ENCODE measurements around the gene FKBP1A. TPM values are rescaled to one million over a fixed set of nuclear protein-coding genes. Genes with fewer than 3 reads are reported as not detected.

Gene FKBP1A
- total and polyA plus RNA-seq, 9 of the 15 experiments (the other 6 are each of a cell fraction or from before 2014, with no cell fraction given), result 48.8 to 502 (median 89.6) TPM

DNA sequence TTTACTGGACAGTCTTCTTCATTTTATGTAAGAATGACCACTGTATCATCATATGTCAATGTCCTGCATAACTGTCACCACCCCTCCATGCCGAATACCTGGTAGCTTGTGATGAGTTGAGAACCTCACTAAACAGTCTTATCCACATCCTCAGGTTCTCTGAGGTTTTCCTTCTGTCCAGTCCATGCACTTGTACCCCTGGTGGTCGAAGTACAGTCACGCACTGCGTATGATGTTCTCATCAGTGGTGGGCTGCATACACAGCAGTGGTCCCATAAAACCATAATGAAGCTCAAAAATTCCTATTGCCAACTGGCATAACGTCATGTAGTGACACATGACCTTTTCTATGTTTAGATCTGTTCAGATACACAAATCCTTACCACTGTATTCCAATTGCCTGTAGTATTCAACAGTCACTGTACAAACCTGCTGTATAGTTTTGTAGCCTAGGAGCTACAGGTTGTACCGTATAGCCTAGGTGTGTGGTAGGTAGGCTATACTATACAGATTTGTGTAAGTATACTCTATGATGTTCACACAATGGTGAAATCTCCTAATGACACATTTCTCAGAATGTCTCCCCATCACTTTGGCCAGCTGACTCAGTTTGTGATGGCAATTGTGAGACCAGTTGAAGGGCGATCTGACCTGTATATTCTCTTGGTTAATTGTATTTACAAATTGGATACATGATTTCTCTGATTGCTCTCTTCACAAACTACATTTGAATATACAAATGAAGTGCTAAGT is 32.6 kb downstream of the FKBP1A start:
- no peak overlapping the region for H3K4me3 ChIP-seq
- peaks cover 0 to 4% of the 10 kb centered on the region in 2 experiments; a peak in 2 of 5 replicates for H3K4me1 ChIP-seq (replicated peaks in 1 of 2; ENCODE audit: control insufficient read depth in 2 of 2, insufficient read depth in 2 of 2, low read length in 2 of 2)
- FAIRE-seq (no peak), ATAC-seq (no peak), DNase-seq (ENCODE audit: extremely low read depth in 1 of 4, low spot score in 3 of 4) (no peak)
- TF ChIP-seq RBM22 (IDR thresholded peaks at IDR 0.05; ENCODE audit: low read depth, low read length, poor library complexity, severe bottlenecking), result no peak
- TF ChIP-seq PTRF (tag; IDR thresholded peaks at IDR 0.05), result no peak
- ChIA-PET CTCF (ENCODE audit: low intra/inter-chr PET ratio) (no interaction called here), POLR2A (no interaction called here)
- no peaks in the 10 kb centered on the region for H3K27me3 ChIP-seq (ENCODE audit: control insufficient read depth in 2 of 2, insufficient read depth in 2 of 2, low read length in 2 of 2)
- no peaks in the 10 kb centered on the region for H3K9me3 ChIP-seq (replicated peaks; ENCODE audit: control insufficient read depth, insufficient read depth, low read depth, low read length)
- no peaks in the 10 kb centered on the region for H3K79me2 ChIP-seq (ENCODE audit: control insufficient read depth, insufficient read depth, low read length)
- no peaks in the 10 kb centered on the region for H3K9me1 ChIP-seq (ENCODE audit: control insufficient read depth, insufficient read depth, low read length)
- 60% methylated on average over 7 of the region's 7 CpGs for WGBS (ENCODE audit: insufficient coverage, low coverage, missing lambda C conversion rate)
- no peak overlapping the region for H3K27ac ChIP-seq (ENCODE audit: extremely low read depth, low read depth, low read length)
- intact Hi-C loops (cut with micrococcal nuclease) (no loop called here), in situ Hi-C loops (cut with MboI) (loop anchor here (10.0 kb wide), 1 partner anchor 265 kb away; the partner anchor contains the start of gene SIRPB1)
- H4K20me1 ChIP-seq (replicated peaks; ENCODE audit: control insufficient read depth, insufficient read depth, low read length), result no peaks in the 10 kb centered on the region
- BruUV-seq (replicated peaks), result no TSS peak
- H3K36me3 ChIP-seq (ENCODE audit: control insufficient read depth, insufficient read depth, low read length), result peaks cover 31% of the 10 kb centered on the region
- H3K4me2 ChIP-seq (ENCODE audit: insufficient read depth, low read length), result no peak overlapping the region
- no peak overlapping the region for H3K9ac ChIP-seq (ENCODE audit: insufficient read depth in 1 of 2, low read depth in 2 of 2, low read length in 2 of 2)
- H2AFZ ChIP-seq (ENCODE audit: low read depth, low read length), result no peak overlapping the region

DNA sequence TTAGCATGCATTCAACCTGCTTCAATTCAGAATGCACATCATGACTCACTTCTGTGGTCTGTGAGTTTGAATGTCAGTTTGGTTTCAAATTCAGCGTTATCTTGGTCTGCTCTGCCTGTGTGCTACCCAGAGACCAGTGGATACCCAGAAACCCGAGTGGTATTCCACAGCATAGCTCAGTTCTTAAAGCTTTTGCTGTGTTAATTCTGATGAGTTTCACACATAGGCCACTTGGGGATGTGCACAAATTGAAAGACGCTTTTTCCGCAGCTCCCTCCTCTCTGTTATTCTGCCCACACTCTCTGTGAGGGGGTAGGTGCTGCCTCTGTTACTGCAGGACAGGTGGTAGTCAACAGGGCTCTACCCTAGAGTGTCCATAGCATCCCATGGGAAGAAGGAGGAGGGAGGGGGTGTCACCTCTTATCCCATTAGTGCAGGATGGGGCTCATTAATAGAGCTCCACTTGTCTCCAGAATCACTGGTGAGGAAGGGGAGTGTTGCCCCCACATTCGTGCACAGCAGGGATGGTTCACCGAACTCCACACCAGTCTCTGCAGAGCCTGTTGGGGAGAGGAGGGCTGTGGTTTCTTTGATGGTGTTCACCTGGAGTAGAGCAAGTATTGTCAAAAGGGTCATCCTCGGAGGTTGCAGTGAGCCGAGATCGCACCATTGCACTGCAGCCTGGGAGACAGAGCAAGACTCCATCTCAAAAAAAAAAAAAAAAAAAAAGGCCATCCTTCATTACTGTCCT is 34.8 kb downstream of the FKBP1A start:
- Histone ChIP-seq H3K4me2 (ENCODE audit: insufficient read depth, low read length) (no peak overlapping the region), H3K36me3 (ENCODE audit: control insufficient read depth, insufficient read depth, low read length) (peaks cover 29% of the 10 kb centered on the region), H3K9me3 (replicated peaks; ENCODE audit: control insufficient read depth, insufficient read depth, low read depth, low read length) (no peaks in the 10 kb centered on the region), H3K4me3 (no peak overlapping the region), H3K27me3 (ENCODE audit: control insufficient read depth in 2 of 2, insufficient read depth in 2 of 2, low read length in 2 of 2) (no peaks in the 10 kb centered on the region), H4K20me1 (replicated peaks; ENCODE audit: control insufficient read depth, insufficient read depth, low read length) (no peaks in the 10 kb centered on the region), H3K79me2 (ENCODE audit: control insufficient read depth, insufficient read depth, low read length) (no peaks in the 10 kb centered on the region), H2AFZ (ENCODE audit: low read depth, low read length) (no peak overlapping the region), H3K9me1 (ENCODE audit: control insufficient read depth, insufficient read depth, low read length) (no peaks in the 10 kb centered on the region), H3K9ac (ENCODE audit: insufficient read depth in 1 of 2, low read depth in 2 of 2, low read length in 2 of 2) (no peak overlapping the region), H3K4me1 (replicated peaks in 1 of 2; ENCODE audit: control insufficient read depth in 2 of 2, insufficient read depth in 2 of 2, low read length in 2 of 2) (no peaks in the 10 kb centered on the region), H3K27ac (ENCODE audit: extremely low read depth, low read depth, low read length) (no peak overlapping the region)
- intact Hi-C loops (cut with micrococcal nuclease), result no loop called here
- BruUV-seq (replicated peaks), result no TSS peak
- DNase-seq (ENCODE audit: extremely low read depth in 1 of 4, low spot score in 3 of 4) (no peak), ATAC-seq (no peak), FAIRE-seq (no peak)
- POLR2A ChIA-PET, result no interaction called here
- in situ Hi-C loops (cut with MboI), result no loop called here
- 83% methylated on average over 2 of the region's 9 CpGs for WGBS (ENCODE audit: insufficient coverage, low coverage, missing lambda C conversion rate)
- CTCF ChIA-PET (ENCODE audit: low intra/inter-chr PET ratio), result no interaction called here
- TF ChIP-seq ZNF232 (CRISPR knock-in tag; IDR thresholded peaks at IDR 0.05) (no peak), CREBBP (IDR thresholded peaks at IDR 0.05; ENCODE audit: low read depth, low read length) (no peak), SMARCC2 (IDR thresholded peaks at IDR 0.05; ENCODE audit: low read depth) (no peak), SRSF3 (IDR thresholded peaks at IDR 0.05; ENCODE audit: insufficient read depth, low read length) (no peak)

Measured in K562 (cell line).